ENCODE results near the gene ZMIZ1.

ZMIZ1 gene

DNA sequence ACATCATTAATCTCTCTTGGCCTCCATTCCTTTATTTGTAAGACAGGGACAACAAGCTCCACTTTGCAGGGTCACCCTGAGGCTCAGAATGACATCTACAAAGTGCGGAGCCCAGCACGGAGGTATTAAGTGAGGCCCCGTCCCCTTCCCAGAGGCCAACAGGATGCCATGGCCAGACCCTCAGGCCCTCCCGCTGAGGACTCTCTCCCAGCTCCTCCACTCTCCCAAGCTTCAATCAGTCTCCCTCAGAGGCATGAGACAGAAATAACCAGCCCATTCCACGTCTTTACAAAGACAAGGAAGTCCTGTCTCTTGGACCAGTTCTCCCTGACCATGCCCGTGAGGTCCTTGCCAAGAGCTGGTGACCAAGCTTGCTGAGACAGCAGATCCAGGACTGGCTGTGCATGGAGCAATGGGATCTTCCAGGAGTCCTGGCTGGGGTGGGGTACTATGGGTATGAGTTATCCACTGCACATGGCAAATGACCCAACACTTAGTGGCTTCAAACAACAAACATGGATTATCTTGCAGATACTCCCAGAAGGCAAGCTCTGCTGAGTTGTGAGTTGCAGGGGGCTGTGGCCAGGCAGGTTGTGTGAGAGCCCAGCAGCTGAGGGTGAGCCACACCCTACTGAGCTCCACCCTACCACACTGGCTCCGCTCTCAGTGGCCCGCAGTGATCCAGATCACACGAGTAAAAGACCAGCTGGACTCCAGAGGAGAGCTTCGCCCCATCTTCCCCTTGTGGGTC, 274.2 kb downstream of the ZMIZ1 start:
- DNase-seq (ENCODE audit: low read depth), result peak; percentile 57

DNA sequence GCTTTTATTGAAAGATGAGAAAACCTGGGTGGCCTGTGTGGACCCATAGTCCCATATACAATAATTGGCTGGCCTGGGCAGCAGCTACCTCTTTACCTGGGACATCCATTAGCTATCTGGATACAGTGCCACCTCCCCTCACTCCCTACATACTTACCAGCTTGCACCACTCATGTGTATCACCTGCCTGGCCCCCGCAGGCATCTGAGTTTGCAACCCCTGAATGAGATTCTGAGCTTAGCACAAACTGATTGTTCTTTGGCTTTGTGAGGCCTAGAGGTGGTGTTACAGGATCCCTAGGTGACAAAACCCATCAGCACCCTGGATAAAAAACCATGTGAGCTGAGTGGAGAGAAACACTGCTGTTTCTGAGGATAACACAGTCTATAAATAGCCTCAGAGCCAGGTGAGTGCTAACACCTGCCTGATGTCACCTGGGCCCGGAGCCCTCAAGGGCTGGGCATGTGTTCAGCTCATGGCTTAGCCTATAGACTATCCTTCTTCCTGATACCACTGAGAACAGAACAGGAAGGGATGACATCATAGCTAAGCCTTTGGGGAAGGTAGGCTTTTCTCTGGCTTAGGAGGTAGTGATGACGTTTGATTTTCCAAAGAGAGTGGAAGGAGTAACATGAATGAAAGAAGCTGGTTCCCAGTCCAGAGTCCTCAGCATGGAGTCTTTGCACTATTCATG, 275.9 kb downstream of the ZMIZ1 start:
- DNase-seq (ENCODE audit: low read depth), result no peak

DNA sequence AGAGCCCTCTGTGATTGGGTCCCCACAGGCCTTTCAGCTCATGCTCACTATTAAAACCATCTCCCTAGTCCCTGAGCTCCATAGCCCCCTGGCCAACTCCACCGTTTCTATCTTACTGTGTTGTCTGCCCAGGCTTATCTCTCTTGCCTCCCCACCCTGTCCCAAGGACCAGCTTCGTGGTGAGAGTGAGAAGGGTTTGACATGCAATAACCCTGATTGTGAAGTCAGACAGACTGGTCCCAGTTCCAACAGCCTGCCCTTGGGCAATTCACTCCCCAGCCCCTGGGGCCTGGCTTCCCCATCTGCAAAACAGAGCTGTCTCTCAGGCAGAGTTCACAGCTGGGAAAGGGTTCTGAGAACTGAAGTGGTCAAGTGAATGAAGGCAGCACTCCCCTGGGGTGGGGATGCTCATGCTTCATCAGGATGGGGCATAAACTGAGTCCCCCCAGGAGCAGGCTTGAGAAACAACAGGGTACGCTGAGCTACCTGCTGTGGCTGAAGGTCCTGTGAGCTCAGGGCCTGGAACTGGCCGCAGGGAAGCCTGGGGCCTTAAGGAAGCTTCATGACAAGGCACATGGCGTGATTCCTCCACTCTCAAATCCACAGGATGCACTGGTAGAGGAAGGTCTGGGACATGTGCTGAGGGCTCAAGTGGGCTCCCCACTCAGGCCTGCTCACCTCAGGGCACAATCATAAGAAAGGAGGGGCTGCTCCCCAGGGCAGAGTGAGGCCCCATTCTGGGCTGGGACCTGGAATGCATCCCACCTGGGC, 276.7 kb downstream of the ZMIZ1 start:
- DNase-seq (ENCODE audit: low read depth), result no peak

DNA sequence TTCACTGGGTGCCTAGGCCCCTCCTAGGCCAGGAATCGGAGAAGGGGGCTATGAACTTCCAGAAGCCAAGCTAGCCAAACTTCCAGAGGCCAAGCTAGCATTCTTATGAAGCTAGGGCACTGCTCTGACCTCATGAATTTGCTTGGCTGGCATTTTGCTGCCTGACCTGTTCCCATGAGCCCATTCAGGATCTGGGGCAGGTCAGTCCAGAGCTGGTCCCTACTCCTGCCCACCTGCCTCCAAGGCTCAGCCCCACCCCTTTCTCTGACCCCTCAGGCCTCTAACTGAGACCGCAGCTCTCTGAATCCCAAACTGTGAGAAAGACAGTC, 277.2 kb downstream of the ZMIZ1 start:
- DNase-seq (ENCODE audit: low read depth), result no peak

DNA sequence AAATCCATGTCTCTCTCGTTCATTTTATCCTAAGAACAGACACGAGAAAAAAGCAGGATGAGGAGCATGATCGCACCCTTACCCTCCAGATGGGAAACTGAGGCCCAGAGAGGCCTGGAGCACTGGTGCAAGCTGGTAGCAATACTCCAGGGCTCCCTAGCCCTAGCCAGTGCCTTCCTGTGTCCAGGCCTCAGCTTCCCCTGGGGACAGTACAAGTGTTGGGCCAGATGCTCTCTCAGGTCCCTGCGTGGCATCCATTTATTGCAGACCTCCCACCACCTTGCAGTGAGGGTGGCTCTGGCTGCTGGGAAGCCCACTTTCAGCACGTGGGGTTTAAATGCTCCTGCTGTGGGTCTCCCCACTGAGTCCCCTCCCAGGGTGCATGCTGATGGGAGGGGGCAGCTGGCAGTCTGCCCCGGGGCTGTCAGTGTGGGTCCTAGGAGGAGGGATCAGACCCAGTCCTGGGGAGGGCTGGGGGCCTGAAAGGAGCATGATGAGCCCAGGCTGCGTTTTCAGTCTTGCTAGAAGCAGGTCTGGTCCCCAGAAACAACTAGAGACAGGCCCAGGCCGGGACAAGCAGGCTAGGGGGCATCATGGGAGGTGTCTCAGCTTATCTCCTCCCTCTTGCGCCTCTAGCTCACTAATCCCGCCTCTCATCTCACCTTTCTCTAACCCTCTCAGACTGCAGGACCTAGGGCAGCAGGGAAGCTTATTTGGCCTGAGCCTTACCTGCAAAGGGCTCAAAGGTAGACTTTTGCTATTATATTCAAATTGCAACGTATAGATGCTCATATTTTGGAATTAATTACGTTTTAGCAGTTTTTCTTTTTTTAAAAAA, 277.8 kb downstream of the ZMIZ1 start:
- DNase-seq (ENCODE audit: low read depth), result no peak

DNA sequence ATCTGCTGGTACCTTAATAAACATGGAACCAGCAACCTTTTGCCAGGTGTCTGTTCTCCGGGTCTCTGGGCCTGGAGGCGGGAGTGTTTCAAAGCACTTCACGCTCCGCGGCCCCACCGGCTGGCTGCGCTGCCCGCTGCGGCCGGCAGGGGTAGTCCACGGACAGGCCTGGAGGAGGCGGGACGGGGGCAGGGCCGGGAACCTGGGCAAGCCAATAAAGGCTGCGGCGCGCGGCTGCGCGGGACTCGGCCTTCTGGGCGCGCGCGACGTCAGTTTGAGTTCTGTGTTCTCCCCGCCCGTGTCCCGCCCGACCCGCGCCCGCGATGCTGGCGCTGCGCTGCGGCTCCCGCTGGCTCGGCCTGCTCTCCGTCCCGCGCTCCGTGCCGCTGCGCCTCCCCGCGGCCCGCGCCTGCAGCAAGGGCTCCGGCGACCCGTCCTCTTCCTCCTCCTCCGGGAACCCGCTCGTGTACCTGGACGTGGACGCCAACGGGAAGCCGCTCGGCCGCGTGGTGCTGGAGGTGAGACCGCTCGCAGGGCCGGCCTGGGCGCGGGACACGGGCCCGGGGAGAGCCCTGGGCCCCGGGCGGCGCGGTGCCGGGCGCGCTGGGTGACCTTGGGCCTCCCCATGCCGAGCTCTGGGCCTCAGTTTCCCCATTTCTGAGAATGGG, 278.6 kb downstream of the ZMIZ1 start, which contains the start of gene PPIF:
Gene PPIF (plus strand): TSS at position 244 of the 668 bp plus-strand sequence. CDS start 80 bp downstream, at position 324.
- peak; percentile 85 for DNase-seq (ENCODE audit: low read depth)

DNA sequence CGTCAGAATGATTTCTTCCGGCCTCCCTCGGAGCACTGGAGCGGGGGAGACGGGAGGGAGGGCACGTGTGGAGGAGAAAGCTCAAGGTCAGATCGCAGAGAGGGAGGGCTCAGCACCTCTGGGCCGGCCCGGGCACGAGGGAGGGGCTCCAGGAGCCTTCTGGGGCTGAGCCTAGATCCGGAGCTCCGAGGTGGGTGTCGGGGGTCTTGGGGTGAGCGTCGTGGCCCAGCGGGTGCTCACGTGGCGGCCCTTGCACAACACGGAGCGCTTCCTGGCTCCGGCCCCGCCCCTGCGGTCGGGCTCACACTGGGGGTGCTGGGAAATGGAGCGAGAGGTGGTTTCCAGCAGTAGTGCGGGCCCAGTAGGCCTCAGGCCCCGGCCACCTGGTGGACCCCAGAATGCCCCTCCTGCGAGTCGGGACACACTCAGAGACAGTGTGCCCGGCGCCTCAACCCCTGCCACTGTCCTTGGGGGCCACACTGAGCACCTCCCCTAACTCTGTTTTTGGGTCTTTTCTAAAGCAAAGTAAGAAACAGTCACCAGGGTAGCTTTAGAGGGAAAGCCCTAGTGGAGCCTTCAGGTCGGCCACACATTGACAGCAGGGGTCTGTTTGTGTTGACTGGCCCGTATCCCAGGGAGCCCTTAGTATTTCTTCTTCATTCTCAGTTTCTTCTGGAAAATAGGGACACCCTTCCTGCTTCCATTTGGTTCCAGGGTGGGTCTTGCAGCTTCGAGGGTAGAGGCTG, 279.3 kb downstream of the ZMIZ1 start:
- DNase-seq (ENCODE audit: low read depth), result peak; percentile 37

DNA sequence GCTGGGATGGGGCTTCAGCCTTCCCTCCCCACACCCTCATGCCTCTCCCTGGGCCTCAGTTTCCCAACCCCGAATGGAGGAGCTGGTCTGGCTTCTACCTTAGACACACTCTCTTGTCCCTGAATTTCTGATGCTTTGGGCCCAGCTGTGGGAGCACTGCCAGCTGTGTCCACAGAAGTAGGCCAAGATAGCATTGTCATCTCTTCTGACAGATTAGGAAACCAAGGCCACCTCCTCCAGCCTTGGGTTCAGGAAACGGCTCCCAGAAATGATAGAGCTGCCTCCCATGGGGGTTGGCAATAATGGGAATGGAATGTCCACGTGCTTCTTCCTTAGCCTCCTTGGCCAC, 279.8 kb downstream of the ZMIZ1 start:
- no peak for DNase-seq (ENCODE audit: low read depth)

DNA sequence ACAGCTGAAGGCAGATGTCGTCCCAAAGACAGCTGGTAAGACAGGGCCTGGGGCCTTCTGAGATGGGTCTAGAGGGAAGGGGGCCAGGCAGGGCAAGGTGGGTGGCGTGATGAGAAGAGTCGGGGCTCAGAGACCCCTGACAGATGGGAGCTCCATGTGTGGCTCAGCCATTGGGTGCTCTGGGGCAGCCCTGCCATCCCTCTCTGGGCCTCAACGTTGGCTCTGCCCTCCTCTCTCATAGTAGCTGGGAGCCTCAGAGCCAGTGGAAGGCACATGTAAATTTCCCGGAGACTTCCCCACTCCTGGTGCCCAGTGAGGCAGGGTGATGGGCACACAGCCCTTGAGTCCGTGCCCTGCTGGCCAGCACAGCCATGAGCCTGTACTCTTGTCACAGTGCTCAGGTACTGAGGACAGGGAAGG, 280.3 kb downstream of the ZMIZ1 start:
- no peak for DNase-seq (ENCODE audit: low read depth)

DNA sequence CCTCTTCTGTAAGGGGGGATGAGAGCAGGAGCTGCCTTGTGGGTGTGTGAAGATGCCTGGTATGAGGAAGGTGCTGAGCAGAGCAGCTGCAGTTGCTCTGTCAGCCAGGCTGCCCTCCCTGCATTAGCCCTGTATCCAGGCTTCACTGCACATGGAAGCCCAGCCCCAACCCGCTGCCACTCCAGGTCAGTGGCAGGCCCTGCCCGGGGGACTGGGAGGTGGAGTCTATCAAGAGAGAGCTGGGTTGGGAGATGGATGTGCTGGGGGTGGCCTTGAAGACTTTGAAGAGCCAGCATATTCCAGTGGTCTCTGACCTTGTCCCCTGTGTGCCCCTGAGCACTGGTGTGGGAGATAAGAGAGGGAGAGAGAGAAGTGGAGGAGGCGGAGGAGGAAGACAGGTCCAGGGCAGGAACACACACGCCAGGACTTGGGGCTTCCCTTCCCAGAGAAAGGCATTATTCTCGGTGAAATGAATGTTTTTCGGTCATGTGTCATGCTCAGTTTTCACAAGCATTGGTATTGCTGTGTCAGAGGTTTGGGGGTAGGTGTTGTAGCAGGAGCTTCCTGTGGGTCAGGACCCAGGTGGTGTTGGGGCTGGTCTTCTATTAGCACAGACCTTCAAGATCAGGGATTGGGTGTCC, 281.1 kb downstream of the ZMIZ1 start:
- DNase-seq (ENCODE audit: low read depth), result no peak

DNA sequence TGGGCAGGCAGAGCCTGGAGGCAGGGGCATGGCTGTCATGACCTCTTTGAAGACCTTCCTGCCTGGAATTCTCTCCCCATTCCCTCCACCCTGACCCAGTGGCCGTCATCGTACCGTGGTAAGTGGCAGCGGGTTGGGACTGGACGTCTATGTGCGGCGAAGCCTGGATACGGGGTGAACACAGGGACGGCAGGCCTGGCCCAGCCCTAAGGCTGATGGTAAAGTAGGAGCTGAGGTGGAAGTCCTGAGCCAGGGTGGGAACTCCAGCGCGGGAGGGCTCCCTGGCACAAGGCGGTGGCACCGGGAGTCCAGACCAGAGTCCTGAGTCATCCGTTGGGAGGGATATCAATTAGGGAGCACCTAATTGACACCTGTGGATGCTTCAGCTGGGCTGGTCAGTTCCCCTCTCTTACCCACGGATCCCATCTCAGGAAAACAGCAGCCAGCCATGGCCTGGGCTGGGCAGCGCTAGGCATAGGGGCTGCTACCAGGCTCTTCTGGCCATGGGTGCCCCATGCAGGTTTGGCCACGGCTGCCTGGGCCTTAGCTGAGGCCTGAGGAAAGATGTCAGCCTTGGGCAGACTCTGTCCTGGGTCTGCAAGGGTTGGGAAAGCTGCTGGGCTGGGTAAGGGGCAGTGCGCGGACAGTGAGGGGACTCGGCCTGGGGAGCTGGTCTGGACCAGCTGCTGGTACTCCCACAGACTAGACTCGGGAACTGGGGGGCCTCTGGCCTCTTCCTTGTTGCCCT, 281.8 kb downstream of the ZMIZ1 start:
- no peak for DNase-seq (ENCODE audit: low read depth)

DNA sequence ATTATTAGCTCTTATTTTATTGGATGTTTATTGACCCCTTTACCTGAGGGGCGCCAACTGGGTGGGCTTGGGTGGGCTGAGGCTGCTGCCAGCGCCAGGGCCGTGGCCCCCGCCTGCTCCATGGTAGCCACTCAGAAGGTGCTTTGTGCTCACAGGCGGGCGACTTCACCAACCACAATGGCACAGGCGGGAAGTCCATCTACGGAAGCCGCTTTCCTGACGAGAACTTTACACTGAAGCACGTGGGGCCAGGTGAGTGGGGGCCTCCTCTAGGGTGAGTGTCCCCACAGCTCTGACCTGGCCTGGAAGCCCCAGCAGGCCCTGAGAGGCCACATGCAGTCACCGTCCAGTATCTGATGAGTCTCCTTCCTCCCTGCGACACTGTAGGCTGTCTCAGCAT, 282.6 kb downstream of the ZMIZ1 start:
- DNase-seq (ENCODE audit: low read depth), result no peak

DNA sequence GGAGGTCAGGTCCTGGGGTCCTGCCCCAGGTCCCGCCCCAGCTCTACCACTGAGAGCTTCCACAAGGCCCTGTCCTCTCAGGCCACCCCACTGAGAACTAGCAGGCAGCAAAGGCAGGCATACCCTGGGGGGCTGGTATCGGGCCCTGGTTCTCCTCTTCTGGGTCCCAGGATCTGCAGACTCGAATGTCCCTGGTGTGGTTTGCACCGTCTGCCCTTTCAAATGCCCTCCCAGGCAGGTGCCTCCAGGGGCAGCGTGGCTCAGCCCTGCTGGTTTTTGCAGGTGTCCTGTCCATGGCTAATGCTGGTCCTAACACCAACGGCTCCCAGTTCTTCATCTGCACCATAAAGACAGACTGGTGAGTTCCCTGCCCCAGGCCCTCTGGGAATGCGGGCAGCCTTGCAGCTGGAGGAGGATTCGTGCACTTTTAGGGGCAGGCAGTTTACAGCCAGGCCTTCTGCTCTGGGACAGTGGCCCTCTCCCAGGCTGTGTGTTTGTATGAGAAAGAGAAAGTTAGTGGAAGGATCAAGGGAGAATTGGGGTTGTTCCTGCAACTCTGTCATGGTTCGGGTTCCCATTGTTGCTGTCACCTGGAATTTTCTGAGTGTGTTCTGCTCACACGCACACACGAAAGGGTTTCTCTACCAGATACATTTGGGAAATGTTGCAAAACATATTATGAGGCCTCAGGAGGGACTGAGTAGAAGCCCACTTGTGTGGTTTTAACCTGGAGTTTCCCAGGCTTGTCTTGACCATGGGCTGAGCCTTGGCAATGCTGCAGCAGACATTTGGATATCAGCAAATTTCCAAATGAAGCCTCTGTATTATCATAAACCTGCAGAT, 283.5 kb downstream of the ZMIZ1 start:
- no peak for DNase-seq (ENCODE audit: low read depth)

DNA sequence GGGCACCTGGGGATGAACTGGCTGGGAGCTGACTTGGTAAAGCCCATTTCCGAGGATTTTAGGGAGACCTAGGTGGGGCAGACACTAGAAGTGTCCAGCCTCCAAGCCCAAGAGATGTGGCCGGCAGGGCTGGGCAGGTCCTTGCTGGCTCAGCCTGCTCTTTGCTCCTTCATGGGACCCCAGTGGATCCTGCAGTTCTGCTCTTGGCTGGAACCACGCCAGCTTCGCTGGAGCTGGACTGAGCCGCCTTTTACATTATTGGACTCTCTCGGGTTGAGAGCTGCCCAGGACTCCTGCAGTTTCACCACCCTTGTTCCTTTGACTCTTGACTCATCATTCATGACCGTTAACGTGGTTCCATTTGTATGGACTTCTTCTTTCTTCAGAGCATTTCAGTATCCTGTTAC, 284.2 kb downstream of the ZMIZ1 start:
- DNase-seq (ENCODE audit: low read depth), result no peak

DNA sequence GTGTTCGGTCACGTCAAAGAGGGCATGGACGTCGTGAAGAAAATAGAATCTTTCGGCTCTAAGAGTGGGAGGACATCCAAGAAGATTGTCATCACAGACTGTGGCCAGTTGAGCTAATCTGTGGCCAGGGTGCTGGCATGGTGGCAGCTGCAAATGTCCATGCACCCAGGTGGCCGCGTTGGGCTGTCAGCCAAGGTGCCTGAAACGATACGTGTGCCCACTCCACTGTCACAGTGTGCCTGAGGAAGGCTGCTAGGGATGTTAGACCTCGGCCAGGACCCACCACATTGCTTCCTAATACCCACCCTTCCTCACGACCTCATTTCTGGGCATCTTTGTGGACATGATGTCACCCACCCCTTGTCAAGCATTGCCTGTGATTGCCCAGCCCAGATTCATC, 285.0 kb downstream of the ZMIZ1 start:
- DNase-seq (ENCODE audit: low read depth), result no peak

DNA sequence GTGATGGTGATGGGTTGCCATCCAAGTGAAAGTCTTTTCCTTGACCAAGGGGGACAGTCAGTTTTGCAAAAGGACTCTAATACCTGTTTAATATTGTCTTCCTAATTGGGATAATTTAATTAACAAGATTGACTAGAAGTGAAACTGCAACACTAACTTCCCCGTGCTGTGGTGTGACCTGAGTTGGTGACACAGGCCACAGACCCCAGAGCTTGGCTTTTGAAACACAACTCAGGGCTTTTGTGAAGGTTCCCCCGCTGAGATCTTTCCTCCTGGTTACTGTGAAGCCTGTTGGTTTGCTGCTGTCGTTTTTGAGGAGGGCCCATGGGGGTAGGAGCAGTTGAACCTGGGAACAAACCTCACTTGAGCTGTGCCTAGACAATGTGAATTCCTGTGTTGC, 285.4 kb downstream of the ZMIZ1 start:
- DNase-seq (ENCODE audit: low read depth), result no peak

DNA sequence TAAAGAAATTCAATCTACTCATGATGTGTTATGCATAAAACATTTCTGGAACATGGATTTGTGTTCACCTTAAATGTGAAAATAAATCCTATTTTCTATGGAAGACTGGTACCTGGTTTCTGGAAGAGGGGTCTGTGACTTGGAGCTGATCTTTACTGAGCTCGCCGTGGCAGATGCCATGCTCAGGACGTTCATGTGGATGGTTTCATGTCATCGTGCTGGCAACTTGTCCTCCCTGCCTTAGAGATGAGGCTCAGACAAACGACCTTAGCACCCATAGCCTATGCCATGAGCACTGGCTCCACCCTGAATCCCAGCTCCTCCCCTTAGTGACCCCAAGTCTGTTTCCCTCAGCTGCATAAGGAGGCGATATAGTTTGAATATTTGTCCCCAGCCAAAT, 285.8 kb downstream of the ZMIZ1 start:
- DNase-seq (ENCODE audit: low read depth), result no peak

DNA sequence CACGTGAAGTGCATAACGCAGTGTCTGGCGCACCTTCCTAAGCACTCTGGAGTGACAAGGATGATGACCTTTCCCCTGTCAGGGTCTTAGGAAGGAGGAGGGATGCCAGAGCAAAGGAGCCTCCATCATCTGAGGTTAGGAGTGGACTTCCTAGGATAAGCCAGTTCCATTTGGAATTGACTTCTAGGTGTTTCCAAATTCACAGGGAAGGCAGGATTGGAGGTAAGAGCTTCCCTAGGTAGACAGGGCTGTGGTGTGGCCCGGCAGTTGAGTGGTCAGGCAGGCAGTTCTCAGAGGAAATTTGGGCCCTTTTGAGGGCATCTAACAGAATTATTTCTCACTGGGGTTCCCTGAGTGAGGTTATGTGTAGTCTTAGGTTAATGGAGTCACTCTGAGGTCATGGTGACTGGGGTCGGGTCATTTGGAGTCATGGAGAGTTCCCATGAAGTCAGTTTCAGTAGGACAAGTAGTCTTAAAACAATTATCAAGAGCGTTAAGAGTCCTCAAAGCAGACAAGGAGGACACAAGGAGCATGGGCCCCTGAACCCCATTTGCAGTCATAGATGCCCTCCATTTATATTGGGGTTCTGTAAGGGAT, 286.8 kb downstream of the ZMIZ1 start:
- DNase-seq (ENCODE audit: low read depth), result no peak

Measured in stromal cell of bone marrow (primary cell).